GM18861 (cell line): ENCODE measurements around the gene CRCP.
"Not testable (repeated sequence)": the region's sequence is repeated elsewhere in the genome, so short reads cannot be mapped to it uniquely, and the experiment has no call there.

Experiments
- ATAC-seq: cut with Tn5 transposase; IDR thresholded peaks from one replicate; pipeline ENCODE4 v1.9.1; 2021; ENCODE audit not compliant: unreplicated experiment

The CRCP gene

DNA sequence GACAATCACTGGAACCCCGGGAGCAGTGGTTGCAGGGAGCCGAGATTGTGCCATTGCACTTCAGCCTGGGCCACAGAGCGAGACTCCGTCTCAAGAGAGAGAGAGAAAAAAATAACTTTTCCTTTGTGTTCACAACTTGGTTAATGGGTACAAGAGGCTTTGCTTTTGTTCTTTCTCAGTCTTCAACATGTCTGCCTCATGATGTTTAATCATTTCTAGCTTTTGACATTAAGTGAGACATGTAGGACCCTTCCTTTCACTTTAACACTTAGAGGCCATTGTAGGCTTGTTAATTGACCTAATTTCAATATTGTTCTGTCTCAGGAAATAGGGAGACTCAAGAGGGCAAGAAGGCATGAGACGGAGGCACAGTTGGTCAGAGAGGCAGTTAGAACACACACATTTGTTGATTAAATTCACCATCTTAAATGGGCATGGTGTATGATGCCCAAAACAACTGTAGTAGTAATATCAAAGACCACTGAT lies 9.3 kb upstream of the CRCP start:
- ATAC-seq = no peak

DNA sequence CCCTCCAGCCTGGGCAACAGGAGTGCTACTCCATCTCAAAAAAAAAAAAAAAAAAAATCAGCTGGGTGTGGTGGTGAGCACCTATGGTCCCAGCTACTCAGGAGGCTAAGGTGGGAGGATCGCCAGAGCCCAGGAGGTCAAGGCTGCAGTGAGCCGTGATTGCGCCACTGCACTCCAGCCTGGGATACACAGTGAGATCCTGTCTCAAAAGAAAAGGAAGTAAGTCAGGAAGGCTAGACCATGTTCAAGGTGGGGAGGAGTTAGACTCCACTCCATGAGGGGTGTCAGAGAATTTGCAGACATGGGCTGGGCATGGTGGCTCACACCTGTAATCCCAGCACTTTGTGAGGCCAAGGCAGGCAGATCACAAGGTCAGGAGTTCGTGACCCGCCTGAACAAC lies 6.2 kb upstream of the CRCP start:
- not testable (repeated sequence) for ATAC-seq

DNA sequence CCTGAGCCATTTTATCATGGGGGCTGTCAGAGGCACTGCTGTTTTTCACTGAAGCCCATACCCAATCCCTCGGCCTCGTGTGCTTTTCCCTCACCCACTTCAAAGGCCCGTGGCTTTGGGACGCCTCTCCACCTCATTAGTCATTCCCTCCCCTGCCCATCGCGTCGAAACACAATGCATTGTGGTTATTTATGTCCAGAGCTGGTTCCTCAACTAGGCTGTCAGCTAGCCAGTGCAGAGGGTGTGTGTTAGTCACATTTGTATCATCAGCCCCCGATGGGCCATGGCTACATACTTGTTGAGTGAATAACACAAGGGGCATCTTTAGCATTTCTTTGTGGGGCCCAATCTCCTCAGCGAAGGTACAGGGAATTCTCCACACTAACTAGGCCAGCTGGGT lies 3.8 kb upstream of the CRCP start:
- ATAC-seq = no peak

DNA sequence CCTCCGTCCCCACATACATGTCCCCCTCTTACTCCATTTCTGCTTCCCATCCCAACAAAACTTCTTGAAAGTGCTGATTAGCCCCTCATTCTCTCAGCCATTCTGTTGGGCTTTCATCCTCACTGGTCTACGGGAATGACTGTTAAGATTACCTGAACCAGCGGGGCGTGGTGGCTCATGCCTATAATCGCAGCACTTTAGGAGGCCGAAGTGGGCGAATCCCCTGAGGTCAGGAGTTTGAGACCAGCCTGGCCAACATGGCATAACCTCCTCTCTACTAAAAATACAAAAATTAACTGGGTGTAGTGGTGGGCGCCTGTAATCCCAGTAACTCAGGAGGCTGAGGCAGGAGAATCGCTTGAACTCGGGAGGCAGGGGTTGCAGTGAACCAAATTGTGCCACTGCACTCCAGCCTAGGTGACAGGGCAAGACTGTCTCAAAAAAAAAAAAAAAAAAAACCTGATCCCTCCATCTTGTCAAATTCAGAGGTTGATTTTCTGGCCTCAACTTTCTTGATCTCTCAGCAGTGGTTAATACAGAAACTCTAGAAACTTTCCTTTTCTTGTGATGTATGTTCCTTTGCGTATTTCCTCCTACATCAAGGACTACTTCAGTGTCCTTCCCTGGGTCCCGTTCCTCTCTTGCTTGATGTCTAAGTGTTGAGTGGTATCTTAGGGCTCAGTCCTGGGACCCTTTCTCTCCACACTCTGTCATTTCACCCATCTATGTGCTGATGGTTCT lies 2.2 kb downstream of the CRCP start:
- ATAC-seq = not testable (repeated sequence)

DNA sequence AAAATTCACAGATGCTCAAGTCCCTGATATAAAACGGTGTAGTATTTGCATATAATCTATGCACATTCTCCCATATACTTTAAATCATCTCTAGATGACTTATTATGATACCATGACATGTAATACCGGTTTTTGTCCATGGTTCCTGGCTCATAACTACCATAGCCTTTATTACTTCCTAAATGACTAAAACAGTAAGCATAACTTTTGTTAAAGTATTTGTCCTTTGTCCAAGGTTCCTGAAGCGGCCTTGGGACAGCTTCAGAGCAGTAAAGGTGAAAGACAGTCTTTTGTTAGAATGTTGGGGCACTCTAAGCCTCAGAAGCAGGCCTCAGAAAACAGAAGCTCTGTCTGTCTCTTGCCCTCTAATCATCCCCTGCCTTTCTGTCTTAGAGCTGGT lies 4.0 kb downstream of the CRCP start:
- no peak for ATAC-seq

DNA sequence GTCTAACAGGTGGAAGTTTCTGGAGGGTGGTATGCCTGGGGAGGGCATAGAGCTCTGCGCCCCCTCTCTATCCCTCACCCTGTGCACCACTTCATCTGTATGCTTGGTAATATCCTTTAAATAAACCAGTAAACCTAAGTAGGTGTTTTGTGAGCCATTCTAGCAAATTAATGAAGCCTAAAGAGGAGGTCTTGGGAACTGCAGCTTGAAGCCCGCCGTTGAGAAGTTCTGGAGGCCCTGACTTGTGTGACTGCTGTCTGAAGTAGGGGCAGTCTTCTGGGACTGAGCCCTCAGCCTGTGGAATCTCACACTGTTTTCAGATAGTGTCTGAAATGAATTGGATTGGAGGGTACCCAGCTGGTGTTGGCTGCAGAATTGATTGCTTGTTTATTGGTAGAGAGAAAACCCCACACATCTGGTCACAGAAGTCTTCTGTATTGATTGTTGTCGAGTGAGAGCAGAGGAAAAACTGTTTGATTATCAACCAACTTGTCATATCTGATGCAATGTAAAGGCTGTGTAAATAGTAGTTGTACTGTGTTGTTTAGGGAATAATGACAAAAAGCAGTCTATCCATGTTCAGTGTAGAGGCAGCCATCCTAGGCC lies 4.7 kb downstream of the CRCP start:
- no peak for ATAC-seq

DNA sequence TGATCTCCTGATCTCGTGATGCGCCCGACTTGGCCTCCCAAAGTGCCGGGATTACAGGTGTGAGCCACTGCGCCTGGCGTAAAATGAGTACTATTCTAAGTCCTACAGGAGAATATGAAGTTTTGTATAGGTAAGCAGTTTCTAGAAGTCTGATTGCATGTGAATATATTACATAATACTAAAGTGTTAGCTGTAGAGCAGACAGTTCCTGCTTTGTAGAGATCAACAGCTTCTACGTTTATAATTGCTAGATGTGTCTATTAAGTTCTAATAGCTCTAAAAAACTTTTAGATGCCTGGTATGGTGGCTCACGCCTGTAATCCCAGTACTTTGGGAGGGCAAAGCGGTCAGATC lies 8.5 kb downstream of the CRCP start:
- no peak for ATAC-seq

DNA sequence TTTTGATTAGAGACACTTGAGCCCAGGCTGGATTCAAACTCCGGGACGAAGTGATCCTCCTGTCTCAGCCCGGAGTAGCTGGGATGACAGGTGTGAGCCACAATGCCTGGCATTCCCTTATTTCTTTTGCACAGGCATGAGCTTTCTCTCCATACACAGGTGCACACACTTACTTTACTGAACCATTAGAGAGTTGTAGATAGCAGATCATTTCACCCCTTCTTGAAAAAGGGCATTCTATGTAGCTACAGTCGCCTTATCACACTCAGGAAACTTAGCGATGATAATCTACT lies 9.9 kb downstream of the CRCP start:
- not testable (repeated sequence) for ATAC-seq

DNA sequence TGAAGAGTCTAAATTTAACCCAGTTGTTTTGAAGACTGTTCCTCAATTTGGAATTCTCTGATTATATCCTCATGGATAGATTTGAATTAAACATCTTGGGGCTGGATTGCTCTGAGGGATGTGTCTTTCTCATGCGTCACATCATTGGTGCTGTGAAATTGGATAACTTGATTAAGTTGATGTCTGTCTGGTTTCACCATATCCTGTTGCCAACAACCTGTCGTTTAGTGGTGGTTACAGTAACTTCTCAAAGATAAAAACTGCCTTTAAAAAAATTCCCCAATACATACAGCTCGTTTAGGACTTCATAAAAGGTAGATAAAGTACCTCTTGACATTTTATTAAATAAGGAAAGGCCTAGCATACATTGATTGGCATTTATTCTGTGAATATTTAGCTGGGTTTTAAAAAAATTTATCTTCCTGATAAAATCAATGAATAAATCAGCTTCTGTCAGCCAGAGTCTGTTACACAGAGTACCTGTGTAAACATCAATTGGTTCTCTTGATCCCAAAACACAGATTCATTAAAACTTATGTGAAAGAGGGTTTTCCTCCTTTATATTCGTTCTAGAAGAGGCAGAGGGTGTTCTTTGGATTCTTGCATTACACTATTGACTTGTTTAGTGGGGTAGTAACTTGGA lies 10.5 kb downstream of the CRCP start:
- ATAC-seq = no peak

DNA sequence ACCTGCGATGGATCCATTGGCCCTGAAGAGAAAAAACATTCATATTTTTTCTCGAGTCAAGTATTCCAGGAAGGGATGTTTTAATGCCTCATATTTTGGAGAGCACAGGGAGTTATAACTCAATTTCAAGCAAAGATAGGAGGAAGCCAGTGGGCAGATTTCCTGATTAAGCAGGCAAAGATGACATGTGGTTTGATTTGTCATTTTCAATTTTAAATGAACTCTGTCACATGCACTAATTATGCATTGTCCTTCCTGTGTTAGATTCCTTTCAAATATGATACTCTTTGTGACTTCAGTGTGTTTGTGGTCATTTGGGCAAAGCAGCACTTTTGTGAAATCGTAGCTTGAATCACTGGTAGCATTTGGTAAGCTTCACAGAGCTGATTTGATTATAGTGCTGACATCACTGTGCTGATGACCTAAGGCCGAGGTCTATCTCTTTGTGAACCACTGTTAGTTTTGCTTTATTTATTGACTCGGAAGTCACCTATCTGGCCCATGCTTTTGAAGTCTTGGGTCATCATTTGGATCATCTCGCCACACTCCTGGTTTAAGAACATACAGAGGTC lies 11.2 kb downstream of the CRCP start:
- ATAC-seq = not testable (repeated sequence)

DNA sequence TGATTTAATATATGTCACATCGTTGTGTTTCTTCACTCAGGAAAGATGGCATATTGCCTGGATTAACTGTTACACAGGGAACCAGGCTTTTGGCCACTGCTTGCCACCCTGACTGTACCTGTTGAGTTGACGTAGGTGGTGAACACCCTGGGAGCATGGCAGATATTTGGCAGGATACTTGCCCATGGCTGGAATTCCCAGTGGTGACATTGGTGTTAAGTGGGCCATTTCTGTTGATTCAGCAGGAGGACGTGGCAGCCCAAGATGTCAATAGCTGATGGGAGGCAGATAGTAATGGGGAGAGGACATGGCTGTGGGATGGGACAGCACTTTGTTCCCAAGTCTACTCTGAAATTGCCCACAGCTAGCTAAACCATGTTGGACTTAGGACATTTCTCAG lies 12.5 kb downstream of the CRCP start:
- not testable (repeated sequence) for ATAC-seq

DNA sequence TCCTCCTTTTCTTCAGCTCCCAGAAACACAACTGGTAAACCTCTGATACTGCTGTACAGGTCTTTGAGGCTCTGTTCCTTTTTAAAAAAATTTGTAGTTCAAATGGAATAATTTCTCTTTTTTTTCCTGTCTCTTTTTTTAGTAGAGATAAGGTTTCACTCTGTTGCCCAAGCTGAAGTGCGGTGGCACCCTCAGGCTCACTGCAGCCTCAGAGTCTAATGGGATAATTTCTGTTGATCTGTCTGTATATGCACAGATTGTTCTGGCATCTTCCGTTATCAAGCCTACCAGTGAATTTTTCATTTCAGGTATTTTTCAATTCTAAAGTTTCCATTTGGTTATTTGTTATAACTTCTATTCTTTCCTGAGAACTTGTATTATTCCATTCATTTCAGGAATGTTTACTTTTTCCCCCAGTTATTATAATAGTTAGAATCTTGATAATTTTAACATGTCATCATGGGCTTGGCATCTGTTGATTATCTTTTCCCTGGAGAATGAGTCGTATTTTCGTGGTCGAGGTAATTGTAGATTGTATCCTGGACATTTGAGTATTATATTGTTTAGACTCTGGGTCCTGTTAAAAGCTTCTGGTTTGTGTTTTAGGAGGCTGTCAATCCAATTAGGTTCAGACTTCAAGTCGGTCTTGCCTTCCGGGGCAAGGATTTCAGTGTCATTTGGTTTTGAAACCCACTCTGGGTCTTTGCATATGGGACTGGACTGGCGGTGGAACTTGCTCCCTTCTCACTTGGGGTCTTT lies 24.5 kb downstream of the CRCP start:
- no peak for ATAC-seq

DNA sequence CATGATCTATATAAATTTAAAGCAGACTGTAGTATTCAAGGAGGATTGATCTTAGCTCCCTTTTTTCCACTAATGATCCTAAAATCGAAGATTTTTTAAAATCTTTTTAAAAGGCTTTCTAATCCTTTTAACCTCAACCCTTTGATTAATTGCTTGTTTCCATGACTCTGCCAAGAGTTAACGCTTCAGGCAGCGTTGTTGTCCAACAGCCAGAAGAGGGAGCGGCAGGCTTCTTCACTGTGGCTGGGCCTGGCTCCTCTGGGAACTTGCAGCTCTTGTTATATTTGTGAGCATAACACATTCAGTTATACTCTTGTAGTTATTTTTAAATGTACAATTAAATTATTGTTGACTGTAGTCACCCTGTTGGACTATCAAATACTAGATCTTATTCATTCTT lies 26.3 kb downstream of the CRCP start:
- no peak for ATAC-seq

DNA sequence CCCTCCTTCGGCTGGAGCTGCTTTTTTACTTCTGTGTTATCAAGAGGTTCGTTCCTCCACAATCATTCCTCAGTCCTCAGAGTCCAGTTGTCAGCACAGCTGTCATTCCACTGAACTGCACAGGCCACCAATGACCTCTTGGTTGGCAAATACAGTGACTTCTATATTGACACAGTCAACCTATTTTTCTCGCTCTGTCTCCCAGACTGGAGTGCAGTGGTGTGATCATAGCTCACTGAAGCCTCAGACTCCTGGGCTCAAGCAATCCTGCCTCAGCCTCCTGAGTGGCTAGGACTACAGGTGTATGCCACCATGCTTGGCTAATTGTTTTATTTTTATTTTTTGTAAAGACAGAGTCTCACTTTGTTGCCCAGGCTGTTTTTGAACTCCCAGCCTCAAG lies 27.7 kb downstream of the CRCP start:
- no peak for ATAC-seq

DNA sequence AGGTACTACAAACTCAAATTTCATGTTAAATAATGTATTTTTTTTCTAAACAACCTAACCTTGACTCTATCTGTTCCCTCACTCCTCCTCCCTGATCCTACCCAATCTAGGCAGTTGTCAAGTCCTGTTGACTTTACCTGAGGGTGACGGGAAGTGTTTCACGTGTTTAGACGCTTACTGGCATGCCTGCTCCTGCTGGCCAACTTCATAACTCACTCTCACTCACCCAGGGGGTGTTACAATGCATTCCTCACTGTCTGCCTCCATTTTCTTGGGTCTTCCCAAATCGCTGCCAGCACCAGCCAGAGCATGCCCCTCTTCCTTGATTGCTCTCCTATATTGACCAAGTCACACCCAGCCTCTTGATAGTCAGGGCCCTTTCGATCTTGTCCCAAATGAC lies 28.3 kb downstream of the CRCP start:
- ATAC-seq = no peak

DNA sequence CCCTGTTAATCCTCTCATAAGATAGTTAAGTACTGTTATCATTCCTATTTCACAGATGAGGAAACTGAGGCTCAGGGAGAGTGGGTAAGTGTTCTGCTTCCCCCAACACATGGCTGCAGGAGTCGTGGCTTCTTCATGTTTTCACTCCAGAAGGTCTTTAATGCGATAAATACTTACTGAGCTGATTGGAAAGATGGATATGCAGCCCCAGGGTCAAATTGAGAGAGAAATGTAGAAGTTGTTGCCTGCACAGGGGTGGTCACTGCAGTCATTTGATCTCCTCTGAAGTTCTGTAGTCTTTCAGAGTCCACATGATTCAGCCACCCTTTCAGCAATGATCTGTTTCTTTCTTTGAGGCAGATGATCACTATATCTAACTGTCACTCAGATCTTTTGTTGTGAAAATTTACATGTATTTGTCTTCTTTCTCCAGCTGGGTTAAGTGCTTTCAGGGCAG lies 29.3 kb downstream of the CRCP start:
- ATAC-seq = no peak

DNA sequence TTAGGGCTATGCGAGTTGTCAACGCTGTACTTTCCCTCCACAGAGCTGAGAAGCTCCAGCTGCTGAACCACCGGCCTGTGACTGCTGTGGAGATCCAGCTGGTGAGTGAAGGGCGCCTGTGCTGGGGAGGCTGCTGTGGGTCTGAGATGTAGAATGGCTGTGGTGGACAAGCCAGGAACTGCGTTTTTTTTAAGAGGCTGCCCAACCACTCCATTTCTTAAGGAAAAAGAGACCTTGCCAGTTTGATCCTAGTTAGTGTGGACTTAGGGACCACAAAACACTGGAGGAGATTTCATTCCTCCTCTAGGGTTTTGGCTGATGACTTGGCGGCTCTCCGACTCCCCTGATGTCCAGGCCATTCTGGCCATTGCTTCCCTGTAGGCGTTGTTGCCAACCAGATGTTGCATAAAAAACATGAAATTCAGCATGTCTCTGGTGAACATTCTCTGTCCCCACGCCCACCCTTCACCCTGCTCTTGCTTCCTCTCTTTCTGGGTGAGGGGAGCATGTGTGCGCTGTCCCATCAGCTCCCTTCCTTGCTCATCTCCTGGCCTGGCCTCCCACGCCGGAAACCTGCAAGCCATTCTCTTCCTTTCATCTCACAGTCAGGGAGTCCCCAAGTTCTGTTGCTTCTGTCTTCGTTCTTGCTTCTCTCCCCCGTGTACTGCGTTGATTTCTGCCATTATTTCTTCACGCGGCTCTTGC lies 30.9 kb downstream of the CRCP start:
- no peak for ATAC-seq

DNA sequence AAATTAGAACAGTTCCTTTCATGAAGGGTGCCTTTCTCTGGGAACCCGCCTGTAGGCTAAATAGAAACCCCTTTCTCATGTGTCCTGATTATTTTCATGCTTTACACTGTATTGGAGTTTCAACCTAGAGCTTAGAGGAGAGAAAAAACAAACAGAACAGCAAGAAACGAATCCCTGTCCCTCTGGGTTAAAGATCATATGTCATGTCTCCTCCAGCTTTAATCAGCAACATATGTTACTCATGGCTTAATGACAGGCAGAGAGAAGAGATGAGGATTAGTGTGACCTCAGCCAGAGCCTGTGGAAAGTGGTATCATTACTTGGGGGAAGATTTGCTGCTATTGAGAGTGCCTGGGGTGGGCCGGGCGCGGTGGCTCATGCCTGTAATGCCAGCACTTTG lies 32.1 kb downstream of the CRCP start:
- no peak for ATAC-seq

DNA sequence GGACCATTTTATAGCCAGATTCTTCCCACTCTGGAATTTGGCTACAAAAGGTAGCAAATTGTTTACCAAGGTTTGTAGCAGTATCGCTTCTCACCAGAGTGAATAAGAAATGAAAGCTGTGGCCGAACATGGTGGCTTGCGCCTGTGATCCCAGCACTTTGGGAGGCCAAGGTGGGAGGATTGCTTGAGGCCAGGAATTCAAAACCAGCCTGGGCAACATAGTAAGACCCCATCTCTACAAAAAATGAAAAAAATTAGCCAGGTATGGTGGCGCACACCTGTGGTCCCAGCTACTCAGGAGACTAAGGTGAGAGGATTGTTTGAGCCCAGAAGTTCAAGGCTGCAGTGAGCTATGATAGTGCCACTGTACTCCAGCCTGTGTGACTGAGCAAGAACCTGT lies 33.0 kb downstream of the CRCP start:
- ATAC-seq = not testable (repeated sequence)

DNA sequence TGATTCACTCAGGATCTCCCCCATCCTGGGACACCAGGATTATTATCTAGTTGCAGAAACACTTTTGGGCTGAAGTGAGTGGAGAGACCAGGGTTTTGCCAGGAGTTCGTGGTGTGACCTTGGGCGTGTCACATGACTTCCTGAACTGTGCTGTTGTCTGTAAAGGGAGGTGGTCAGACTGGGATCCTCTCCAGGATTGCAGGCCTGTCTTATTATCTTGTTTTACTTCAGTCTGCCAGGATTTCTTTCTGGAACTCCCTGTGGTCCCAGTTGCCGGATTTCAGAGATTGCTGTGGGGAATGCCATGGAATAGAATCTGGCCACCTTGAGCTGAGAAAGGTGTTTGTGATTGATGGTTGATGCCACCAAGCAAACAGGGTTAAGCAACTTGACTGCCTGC lies 35.8 kb downstream of the CRCP start:
- ATAC-seq = no peak
